Kidney (tissue), 14 donors: ENCODE measurements around the gene ARAP2. TPM values are rescaled to one million over a fixed set of nuclear protein-coding genes. Genes with fewer than 3 reads are reported as not detected.
A peak's percentile ranks its signal among the peaks of the same experiment; 100 is the strongest.

Experiments used
- DNase-seq, 5 donors: peaks; one replicate each; pipeline ENCODE4 v3.0.0-alpha.2; 2013 to 2020
- FAIRE-seq: peaks from 2 replicates; lab custom pipeline; 2012; peaks lifted over from hg19 to GRCh38; lab: Jason Lieb, UNC
- H3K27ac ChIP-seq, 2 donors: one replicate each; pipeline ENCODE4 v1.7.0; 2013; ENCODE audit warnings: low read depth in 2 of 2, low read length in 2 of 2, inconsistent platforms in 1 of 2
- H3K27me3 ChIP-seq: one replicate; pipeline ENCODE4 v1.7.1; 2013; ENCODE audit warnings: low read length, inconsistent platforms; ENCODE audit not compliant: control insufficient read depth, insufficient read depth
- H3K36me3 ChIP-seq, 3 donors: one replicate each; pipeline versions ENCODE4 v1.7.0 to v1.7.1; 2013; ENCODE audit warnings: low read length in 3 of 3, control low read depth in 1 of 3, inconsistent platforms in 1 of 3; ENCODE audit not compliant: insufficient read depth in 3 of 3, control insufficient read depth in 2 of 3
- H3K4me1 ChIP-seq, 3 donors: one replicate each; pipeline versions ENCODE4 v1.7.0 to v1.7.1; 2013; ENCODE audit warnings: low read length in 3 of 3, inconsistent platforms in 1 of 3, low read depth in 1 of 3; ENCODE audit not compliant: control insufficient read depth in 2 of 3, insufficient read depth in 2 of 3
- H3K4me3 ChIP-seq, 3 donors: one replicate each; pipeline versions ENCODE4 v1.7.0 to v1.8.1; 2013; ENCODE audit warnings: low read length in 3 of 3, control low read depth in 1 of 3, inconsistent platforms in 1 of 3
- H3K9ac ChIP-seq, 3 donors: one replicate each; pipeline versions ENCODE4 v1.7.0 to v1.7.1; 2013; ENCODE audit warnings: low read length in 3 of 3, control low read depth in 1 of 3, inconsistent platforms in 1 of 3
- H3K9me3 ChIP-seq, 3 donors: one replicate each; pipeline versions ENCODE4 v1.7.0 to v1.7.1; 2013; ENCODE audit warnings: low read length in 3 of 3, control low read depth in 1 of 3, inconsistent platforms in 1 of 3; ENCODE audit not compliant: control insufficient read depth in 2 of 3, insufficient read depth in 1 of 3
- CTCF ChIP-seq: IDR thresholded peaks from 3 replicates; pipeline ENCODE4 v1.5.1; 2012; ENCODE audit warnings: mild to moderate bottlenecking, moderate library complexity, borderline replicate concordance; ENCODE audit not compliant: insufficient read depth; ENCODE audit errors: extremely low read depth
- intact Hi-C: fragments of 100-400 bp; cut with DNase I; formaldehyde crosslinking; loops from one replicate; pipeline ENCODE4 v1.11.1; 2022
- polyA plus RNA-seq: library from polyadenylated mRNA; stranded (reverse); fragments of 350-450 nt; fragmentation: Illumina TruSeq; extraction: RNeasy Lipid Tissue Mini Kit (QIAGEN cat#74804); gene quantifications from one replicate; pipeline ENCODE4 v1.2.3, GENCODE V29; 2014; ENCODE audit warnings: low read depth, low replicate concordance; ENCODE audit not compliant: insufficient read depth
- total RNA-seq: library from RNA; stranded (reverse); fragmentation: NEBNext Ultra II Directional; extraction: Animal tissue kit (Norgen Biotek cat#: 25700); gene quantifications from one replicate; pipeline ENCODE4 v1.2.1, GENCODE V29; 2021
- donor health status: control.
- donor health status: control.
- donor health status: control.
- donor health status: control.
- donor health status: control.
- donor health status: DM: yes; HTN: yes; CAD: no.
- donor health status: Normal renal cell carcinoma (clear cell type).

The ARAP2 gene
- total and polyA plus RNA-seq, 2 donors from 2014 or later: 3.1 to 33.5 TPM

DNA sequence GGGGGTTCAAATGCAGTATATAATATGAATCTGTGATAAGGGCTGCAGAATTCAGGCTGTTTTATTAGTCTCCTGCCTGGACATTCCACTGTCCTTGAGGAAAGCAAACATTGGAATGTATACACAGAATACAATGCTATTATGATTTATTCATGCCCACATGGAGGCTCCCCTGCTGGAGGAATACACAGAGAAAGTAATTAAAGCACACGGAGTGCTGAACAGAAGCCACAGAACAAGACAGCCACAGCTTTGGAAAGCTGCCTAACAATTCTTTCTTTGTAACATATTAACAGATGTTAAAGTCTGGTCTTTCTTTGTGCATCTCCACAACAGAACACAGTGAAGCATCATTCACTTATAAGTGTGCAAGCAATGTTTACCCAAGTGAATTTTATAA is 155.8 kb downstream of the ARAP2 start:
- no peak overlapping the region for H3K27ac ChIP-seq
- intact Hi-C loops: no loop called here
- FAIRE-seq (no peak), DNase-seq (peak in 2 of 5 donors; percentile 16 to 48)
- H3K4me3 ChIP-seq: no peak overlapping the region
- H3K36me3 ChIP-seq: no peaks in the 10 kb centered on the region
- no peaks in the 10 kb centered on the region for H3K27me3 ChIP-seq
- TF ChIP-seq CTCF: no peak
- no peaks in the 10 kb centered on the region for H3K4me1 ChIP-seq
- H3K9me3 ChIP-seq: no peaks in the 10 kb centered on the region
- H3K9ac ChIP-seq: no peak overlapping the region

- Histone ChIP-seq H3K9ac (no peak overlapping the region), H3K27me3 (no peaks in the 10 kb centered on the region), H3K27ac (no peak overlapping the region), H3K4me3 (no peak overlapping the region), H3K9me3 (no peaks in the 10 kb centered on the region), H3K36me3 (peaks cover 0 to 4% (median 0%) of the 10 kb centered on the region in 3 donors), H3K4me1 (no peaks in the 10 kb centered on the region)
- DNase-seq (no peak), FAIRE-seq (no peak)
- no peak for TF ChIP-seq CTCF
- intact Hi-C loops: no loop called here
These were observed 158.0 kb downstream of the ARAP2 start for GRCh38 chr4:36086261-36086786.

GRCh38 chr4:36082817-36083216 is 161.5 kb downstream of the ARAP2 start:
- intact Hi-C loops: no loop called here
- Histone ChIP-seq H3K4me3 (no peak overlapping the region), H3K36me3 (peaks cover 0 to 4% (median 0%) of the 10 kb centered on the region in 3 donors), H3K27me3 (no peaks in the 10 kb centered on the region), H3K9me3 (no peaks in the 10 kb centered on the region), H3K4me1 (no peaks in the 10 kb centered on the region), H3K9ac (no peak overlapping the region), H3K27ac (no peak overlapping the region)
- no peak for FAIRE-seq
- no peak for DNase-seq
- no peak for TF ChIP-seq CTCF

DNA sequence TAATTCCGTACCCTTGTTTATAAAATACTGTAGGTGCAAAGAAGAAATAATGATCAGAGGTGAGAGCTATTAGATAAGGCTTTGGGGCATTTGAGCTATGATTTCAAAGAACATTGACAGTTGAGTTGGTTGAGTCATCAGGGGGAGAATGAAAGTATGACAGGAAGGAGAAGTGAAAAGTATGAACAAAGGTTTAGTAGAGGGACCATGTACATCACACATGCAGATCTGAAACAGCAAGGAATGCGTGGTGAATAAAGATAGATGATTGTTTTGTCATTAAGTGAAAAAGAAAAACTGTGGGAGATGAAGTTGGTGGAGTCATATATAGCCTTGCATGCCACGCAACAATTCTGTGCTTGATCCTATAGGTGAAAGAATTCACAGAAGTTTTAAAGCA is 163.1 kb downstream of the ARAP2 start:
- Histone ChIP-seq H3K36me3 (peaks cover 0 to 4% (median 0%) of the 10 kb centered on the region in 3 donors), H3K4me1 (no peaks in the 10 kb centered on the region), H3K9me3 (no peaks in the 10 kb centered on the region), H3K27me3 (no peaks in the 10 kb centered on the region), H3K27ac (no peak overlapping the region), H3K9ac (no peak overlapping the region), H3K4me3 (no peak overlapping the region)
- TF ChIP-seq CTCF: no peak
- DNase-seq: no peak
- intact Hi-C loops: no loop called here
- no peak for FAIRE-seq
